Measurements from ENCODE around the gene MMP12.
"Not testable (repeated sequence)": the region's sequence is repeated elsewhere in the genome, so short reads cannot be mapped to it uniquely, and the experiment has no call there.

MMP12 gene

GRCh38 chr11:102874852-102875251 lies at the start of gene MMP12:
TSS of gene MMP12 (minus strand) at chr11:102874982. CDS start at chr11:102874937, 45 bp downstream.
- no peak for DNase-seq

- no peak for DNase-seq
Observed at GRCh38 chr11:102921587-102922220, 46.9 kb upstream of the MMP12 start.

- no peak for DNase-seq
Observed at GRCh38 chr11:102920118-102920684, 45.4 kb upstream of the MMP12 start.

- DNase-seq = no peak
Observed at GRCh38 chr11:102915044-102915375, 40.2 kb upstream of the MMP12 start.

- no peak for DNase-seq
Observed at GRCh38 chr11:102914238-102915043, 39.7 kb upstream of the MMP12 start.

GRCh38 chr11:102912482-102912830 lies 37.7 kb upstream of the MMP12 start:
- no peak for DNase-seq

- DNase-seq = no peak
Observed at GRCh38 chr11:102911758-102912481, 37.1 kb upstream of the MMP12 start.

- DNase-seq = not testable (repeated sequence)
Observed at GRCh38 chr11:102905848-102906247, 31.1 kb upstream of the MMP12 start.

- not testable (repeated sequence) for DNase-seq
Observed at GRCh38 chr11:102903895-102904294, 29.1 kb upstream of the MMP12 start.

- no peak for DNase-seq
Observed at GRCh38 chr11:102900346-102900745, 25.6 kb upstream of the MMP12 start.

GRCh38 chr11:102891736-102892135 lies 17.0 kb upstream of the MMP12 start:
- no peak for DNase-seq

GRCh38 chr11:102886999-102887398 lies 12.2 kb upstream of the MMP12 start:
- no peak for DNase-seq

GRCh38 chr11:102883141-102883540 lies 8.4 kb upstream of the MMP12 start:
- no peak for DNase-seq

- DNase-seq = no peak
Observed at GRCh38 chr11:102882389-102883024, 7.7 kb upstream of the MMP12 start.

GRCh38 chr11:102879801-102880200 lies 5.0 kb upstream of the MMP12 start:
- DNase-seq = no peak

- no peak for DNase-seq
Observed at GRCh38 chr11:102878595-102878994, 3.8 kb upstream of the MMP12 start.

GRCh38 chr11:102869354-102869964 lies 5.3 kb downstream of the MMP12 start:
- DNase-seq = not testable (repeated sequence)

- no peak for DNase-seq
Observed at GRCh38 chr11:102868339-102868738, 6.4 kb downstream of the MMP12 start.

GRCh38 chr11:102864724-102865123 lies 10.1 kb downstream of the MMP12 start:
- no peak for DNase-seq

GRCh38 chr11:102853956-102854355 lies 20.8 kb downstream of the MMP12 start:
- DNase-seq = no peak

- DNase-seq = no peak
Observed at GRCh38 chr11:102853055-102853454, 21.7 kb downstream of the MMP12 start.

- no peak for DNase-seq
Observed at GRCh38 chr11:102850973-102851745, 23.6 kb downstream of the MMP12 start.
